GM12875 (cell line): ENCODE data around the gene HK1.

Source experiments
- H3K4me3 ChIP-seq: one replicate; pipeline ENCODE4 v1.5.1; 2011; ENCODE audit warnings: low read depth, low read length, control low read depth
- CTCF ChIP-seq: IDR thresholded peaks from 2 replicates; pipeline ENCODE4 v1.5.1; 2011; ENCODE audit warnings: low read depth, mild to moderate bottlenecking, control low read depth, inconsistent platforms, low read length, moderate library complexity, borderline replicate concordance; ENCODE audit not compliant: insufficient read depth

Gene HK1

GRCh38 chr10:69278446-69278963, at the start of gene HK1:
Gene HK1 (plus strand): TSS chr10:69278496.
- no peak for TF ChIP-seq CTCF

GRCh38 chr10:69229616-69229916, 48.7 kb upstream of the HK1 start:
- no peak for TF ChIP-seq CTCF
- H3K4me3 ChIP-seq = no peak overlapping the region

More at GRCh38 chr10:69278446-69278963, at the start of gene HK1:
- no peak within 1 kb of the TSS for H3K4me3 ChIP-seq

GRCh38 chr10:69230128-69230527, 48.2 kb upstream of the HK1 start:
- TF ChIP-seq CTCF = no peak

GRCh38 chr10:69232252-69232651, 46.0 kb upstream of the HK1 start:
- no peak overlapping the region for H3K4me3 ChIP-seq
- TF ChIP-seq CTCF = no peak

More at GRCh38 chr10:69230128-69230527, 48.2 kb upstream of the HK1 start:
- no peak overlapping the region for H3K4me3 ChIP-seq

- TF ChIP-seq CTCF = no peak
Observed at GRCh38 chr10:69232736-69233480, 45.4 kb upstream of the HK1 start.

GRCh38 chr10:69234447-69234846, 43.8 kb upstream of the HK1 start:
- TF ChIP-seq CTCF = no peak
- H3K4me3 ChIP-seq = no peak overlapping the region

More at GRCh38 chr10:69232736-69233480, 45.4 kb upstream of the HK1 start:
- no peak overlapping the region for H3K4me3 ChIP-seq

- TF ChIP-seq CTCF = peak; percentile 91
- H3K4me3 ChIP-seq = no peak overlapping the region
Observed at GRCh38 chr10:69237528-69238159, 40.7 kb upstream of the HK1 start.
